Right atrium auricular region (tissue), 2 donors: ENCODE measurements around the gene MMS19. TPM values are rescaled to one million over a fixed set of nuclear protein-coding genes. Genes with fewer than 3 reads are reported as not detected.

ENCODE experiments used
- DNase-seq: peaks from one replicate; pipeline ENCODE4 v3.0.0-alpha.2; 2019; ENCODE audit warnings: low spot score
- H3K27ac ChIP-seq, 2 donors: fragments of 200-600 bp; sonication (generic); 1 replicate in 1 of 2; 2 replicates in 1 of 2; pipeline ENCODE4 v1.5.1; 2016 to 2019
- H3K27me3 ChIP-seq, 2 donors: fragments of 200-600 bp; sonication (generic); one replicate each; pipeline versions ENCODE4 v1.5.1 to v1.6.0; 2017 to 2019
- H3K36me3 ChIP-seq: fragments of 200-600 bp; sonication (generic); one replicate; pipeline ENCODE4 v1.5.1; 2016
- H3K4me1 ChIP-seq, 2 donors: fragments of 200-600 bp; sonication (generic); one replicate each; pipeline versions ENCODE4 v1.5.1 to v1.6.0; 2017 to 2019
- H3K4me3 ChIP-seq, 2 donors: fragments of 200-600 bp; sonication (generic); 1 replicate in 1 of 2; 2 replicates in 1 of 2; pipeline ENCODE4 v1.5.1; 2017 to 2019; ENCODE audit warnings: mild to moderate bottlenecking in 1 of 2, moderate library complexity in 1 of 2
- H3K9me3 ChIP-seq, 2 donors: fragments of 200-600 bp; sonication (generic); one replicate each; pipeline ENCODE4 v1.5.1; 2019
- CTCF ChIP-seq, 2 donors: fragments of 200-600 bp; sonication (generic); IDR thresholded peaks; one replicate each; pipeline ENCODE4 v1.5.1; 2019; ENCODE audit warnings: antibody characterized with exemption in 2 of 2
- total RNA-seq, 2 donors: library from RNA; depleted of rRNA; stranded (reverse); fragments of >200 nt; gene quantifications; one replicate each; pipeline ENCODE4 v1.1.0, GENCODE V29; 2016

The MMS19 gene
- total RNA-seq, 2 donors from 2014 or later, result 48.0 to 51.8 TPM

- Histone ChIP-seq H3K27me3 (no peaks in the 10 kb centered on the region), H3K36me3 (no peaks in the 10 kb centered on the region), H3K27ac (peak overlapping the region; percentile 67 to 73), H3K9me3 (no peaks in the 10 kb centered on the region), H3K4me1 (peaks cover 0 to 55% of the 10 kb centered on the region in 2 donors), H3K4me3 (no peak overlapping the region)
- TF ChIP-seq CTCF (IDR thresholded peaks at IDR 0.05), result no peak
- DNase-seq, result peak; percentile 52
These were observed 7.6 kb downstream of the MMS19 start for GRCh38 chr10:97490592-97490991.

- Histone ChIP-seq H3K4me1 (peaks cover 0 to 25% of the 10 kb centered on the region in 2 donors), H3K36me3 (peaks cover 14% of the 10 kb centered on the region), H3K9me3 (no peaks in the 10 kb centered on the region), H3K27ac (no peak overlapping the region), H3K27me3 (no peaks in the 10 kb centered on the region), H3K4me3 (no peak overlapping the region)
- no peak for DNase-seq
- TF ChIP-seq CTCF (IDR thresholded peaks at IDR 0.05), result no peak
These were observed 12.5 kb downstream of the MMS19 start for GRCh38 chr10:97485647-97486281.

GRCh38 chr10:97483921-97484320 lies 14.3 kb downstream of the MMS19 start:
- DNase-seq, result no peak
- Histone ChIP-seq H3K27ac (no peak overlapping the region), H3K4me1 (peaks cover 0 to 7% of the 10 kb centered on the region in 2 donors), H3K4me3 (no peak overlapping the region), H3K27me3 (no peaks in the 10 kb centered on the region), H3K9me3 (no peaks in the 10 kb centered on the region), H3K36me3 (peaks cover 32% of the 10 kb centered on the region)
- TF ChIP-seq CTCF (IDR thresholded peaks at IDR 0.05), result no peak

- no peak overlapping the region for H3K27ac ChIP-seq
- no peaks in the 10 kb centered on the region for H3K27me3 ChIP-seq
- peaks cover 37% of the 10 kb centered on the region for H3K36me3 ChIP-seq
- DNase-seq, result no peak
- no peak for TF ChIP-seq CTCF (IDR thresholded peaks at IDR 0.05)
- H3K9me3 ChIP-seq, result no peaks in the 10 kb centered on the region
- H3K4me1 ChIP-seq, result peaks cover 0 to 5% of the 10 kb centered on the region in 2 donors
- no peak overlapping the region for H3K4me3 ChIP-seq
These were observed 14.7 kb downstream of the MMS19 start for GRCh38 chr10:97483506-97483905.

GRCh38 chr10:97482381-97482780 lies 15.8 kb downstream of the MMS19 start:
- H3K9me3 ChIP-seq, result no peaks in the 10 kb centered on the region
- H3K27me3 ChIP-seq, result no peaks in the 10 kb centered on the region
- peaks cover 0 to 5% of the 10 kb centered on the region in 2 donors for H3K4me1 ChIP-seq
- no peak for DNase-seq
- no peak for TF ChIP-seq CTCF (IDR thresholded peaks at IDR 0.05)
- no peak overlapping the region for H3K27ac ChIP-seq
- H3K4me3 ChIP-seq, result no peak overlapping the region
- H3K36me3 ChIP-seq, result peaks cover 48% of the 10 kb centered on the region

GRCh38 chr10:97481071-97481470 lies 17.2 kb downstream of the MMS19 start:
- no peak overlapping the region for H3K4me3 ChIP-seq
- H3K36me3 ChIP-seq, result peaks cover 57% of the 10 kb centered on the region
- H3K4me1 ChIP-seq, result peaks cover 0 to 9% of the 10 kb centered on the region in 2 donors
- TF ChIP-seq CTCF (IDR thresholded peaks at IDR 0.05), result no peak
- no peaks in the 10 kb centered on the region for H3K27me3 ChIP-seq
- no peaks in the 10 kb centered on the region for H3K9me3 ChIP-seq
- no peak overlapping the region for H3K27ac ChIP-seq
- no peak for DNase-seq
